K562 (cell line): ENCODE data around the gene ZNF280D. TPM values are rescaled to one million over a fixed set of nuclear protein-coding genes. Genes with fewer than 3 reads are reported as not detected.

Experiments
- CHD1 ChIP-seq: fragments of 200-600 bp; sonication (generic); IDR thresholded peaks from one replicate; pipeline ENCODE4 v1.6.1; 2012; ENCODE audit warnings: mild to moderate bottlenecking, moderate library complexity, low read length, inconsistent platforms
- CHD4 ChIP-seq: fragments of 200-600 bp; sonication (generic); IDR thresholded peaks from 3 replicates; pipeline ENCODE4 v1.6.1; 2012; ENCODE audit warnings: low read depth, mild to moderate bottlenecking, mixed read lengths, low read length, inconsistent platforms; ENCODE audit not compliant: insufficient read depth, insufficient replicate concordance, poor library complexity, severe bottlenecking
- CLOCK ChIP-seq: fragments of 250-450 bp; sonication (Bioruptor Pico); IDR thresholded peaks from 2 replicates; pipeline ENCODE4 v1.4.0; 2020; ENCODE audit warnings: mild to moderate bottlenecking, moderate library complexity, borderline replicate concordance
- E2F6 ChIP-seq, 2 experiments: IDR thresholded peaks; 2 replicates each; pipeline ENCODE4 v1.6.1; 2011; ENCODE audit warnings: borderline replicate concordance in 1 of 2, control low read depth in 1 of 2, low read depth in 1 of 2, low read length in 1 of 2, mild to moderate bottlenecking in 1 of 2, mixed read lengths in 1 of 2, moderate library complexity in 1 of 2; ENCODE audit not compliant: insufficient read depth in 1 of 2, insufficient read length in 1 of 2, poor library complexity in 1 of 2, severe bottlenecking in 1 of 2; ENCODE audit errors: extremely low read depth in 1 of 2
- ETS2 ChIP-seq: IDR thresholded peaks from 2 replicates; pipeline ENCODE4 v1.6.1; 2016; ENCODE audit warnings: borderline replicate concordance, missing genetic modification characterization, mild to moderate bottlenecking, moderate library complexity, missing compliant biosample characterization; ENCODE audit not compliant: poor library complexity, severe bottlenecking
- HMG20A ChIP-seq: fragments of 450-650 bp; formaldehyde crosslinking; conservative IDR thresholded peaks from 2 replicates; pipeline ENCODE4 v1.4.0; 2020; ENCODE audit warnings: mild to moderate bottlenecking, mixed read lengths
- HNRNPL ChIP-seq: fragments of 200-400 bp; formaldehyde crosslinking; IDR thresholded peaks from 2 replicates; pipeline ENCODE4 v1.6.1; 2017; ENCODE audit warnings: low read depth, mild to moderate bottlenecking, low read length
- IFI16 ChIP-seq: fragments of 250-450 bp; sonication (Bioruptor Pico); IDR thresholded peaks from 2 replicates; pipeline ENCODE4 v2.1.2; 2022; ENCODE audit warnings: mild to moderate bottlenecking, inconsistent platforms
- IRF2 ChIP-seq: sonication (generic); formaldehyde crosslinking; IDR thresholded peaks from 2 replicates; pipeline ENCODE4 v1.8.1; 2022; ENCODE audit warnings: mild to moderate bottlenecking, missing genetic modification reagents
- MCM2 ChIP-seq: fragments of 450-650 bp; IDR thresholded peaks from 2 replicates; pipeline ENCODE4 v1.6.1; 2017; ENCODE audit warnings: low read depth, mild to moderate bottlenecking
- NCOA1 ChIP-seq: fragments of 450-650 bp; IDR thresholded peaks from 2 replicates; pipeline ENCODE4 v1.6.1; 2016; ENCODE audit warnings: low read depth
- POLR2AphosphoS5 ChIP-seq: IDR thresholded peaks from 2 replicates; pipeline ENCODE4 v1.6.1; 2011; ENCODE audit warnings: mild to moderate bottlenecking, low read depth, low read length, moderate library complexity; ENCODE audit not compliant: control insufficient read depth, insufficient read depth
- PTTG1 ChIP-seq: fragments of 450-650 bp; IDR thresholded peaks from 2 replicates; pipeline ENCODE4 v1.6.1; 2016; ENCODE audit warnings: low read depth, mild to moderate bottlenecking, missing genetic modification characterization, missing compliant biosample characterization
- SRSF3 ChIP-seq: fragments of 200-400 bp; formaldehyde crosslinking; IDR thresholded peaks from 2 replicates; pipeline ENCODE4 v1.6.1; 2016; ENCODE audit warnings: mild to moderate bottlenecking, low read length, moderate library complexity; ENCODE audit not compliant: insufficient read depth
- TEAD2 ChIP-seq: fragments of 450-650 bp; IDR thresholded peaks from 2 replicates; pipeline ENCODE4 v1.6.1; 2016; ENCODE audit warnings: missing genetic modification characterization, control low read depth, missing compliant biosample characterization
- ZFP1 ChIP-seq: fragments of 450-650 bp; formaldehyde crosslinking; IDR thresholded peaks from 2 replicates; pipeline ENCODE4 v1.4.0; 2020; ENCODE audit warnings: mild to moderate bottlenecking, mixed read lengths
- ZNF121 ChIP-seq: sonication (generic); formaldehyde crosslinking; conservative IDR thresholded peaks from 2 replicates; pipeline ENCODE4 v1.8.0; 2022; ENCODE audit warnings: missing genetic modification reagents
- ZNF140 ChIP-seq: fragments of 250-450 bp; sonication (Bioruptor Pico); IDR thresholded peaks from 2 replicates; pipeline ENCODE4 v1.8.0; 2021; ENCODE audit warnings: moderate library complexity, mild to moderate bottlenecking, inconsistent platforms
- ZNF175 ChIP-seq: fragments of 200-800 bp; sonication (Bioruptor generic); IDR thresholded peaks from 2 replicates; pipeline ENCODE4 v1.6.1; 2016; ENCODE audit warnings: low read depth, mild to moderate bottlenecking, missing genetic modification characterization, missing compliant biosample characterization
- ZNF79 ChIP-seq: fragments of 250-450 bp; sonication (Bioruptor Pico); IDR thresholded peaks from 2 replicates; pipeline ENCODE4 v1.4.0; 2020; ENCODE audit warnings: low read depth, mild to moderate bottlenecking, moderate library complexity
- polyA plus RNA-seq, 8 experiments: library from polyadenylated mRNA; depleted of rRNA in 4 of 8; stranded (reverse) in 5 of 8; unstranded in 3 of 8; fragments of >200 nt; fragmentation: Nextera tagmentation in 2 of 8; fragmentation: Illumina TruSeq in 1 of 8; extraction: Ambion mirVana in 2 of 8; extraction: Trizol in 1 of 8; gene quantifications; 2 replicates each; pipeline versions ENCODE4 v1.2.1 to v1.2.3, GENCODE V29; 2011 to 2014; ENCODE audit warnings: inconsistent platforms in 1 of 8, missing spikeins in 1 of 8
- total RNA-seq, 7 experiments: library from RNA; depleted of rRNA in 6 of 7; stranded (reverse); fragments of >200 nt in 6 of 7; fragmentation: Illumina TruSeq in 2 of 7; extraction: Trizol in 2 of 7; gene quantifications; 2 replicates each; pipeline versions ENCODE4 v1.2.1 to v1.2.3, GENCODE V29; 2011 to 2021; ENCODE audit warnings: low replicate concordance in 1 of 7
- TF ChIP-seq, protein P1 (sequence below), 2 experiments: fragments of 450-650 bp in 1 of 2; sonication (generic) in 1 of 2; formaldehyde crosslinking in 1 of 2; IDR thresholded peaks in 1 of 2; conservative IDR thresholded peaks in 1 of 2; 2 replicates each; pipeline versions ENCODE4 v1.6.1 to v1.8.1; 2016 to 2023; ENCODE audit warnings: mild to moderate bottlenecking in 2 of 2, moderate library complexity in 2 of 2, inconsistent platforms in 1 of 2, missing genetic modification reagents in 1 of 2

The ZNF280D gene
- total and polyA plus RNA-seq, 9 of the 15 experiments (the other 6 are each of a cell fraction or from before 2014, with no cell fraction given), result 8.3 to 21.8 (median 18.4) TPM

- TF ChIP-seq CLOCK (no peak), IFI16 (CRISPR knock-in tag) (peak; percentile 77; the same call in 1 of the 2 replicates), PTTG1 (tag) (no peak), ZNF140 (CRISPR knock-in tag) (0 out of 2 replicates have a peak, but pooled peaks have one; percentile 21), ZNF121 (CRISPR knock-in tag) (peak; percentile 54), IRF2 (CRISPR knock-in tag) (peak; percentile 97), MCM2 (no peak), NCOA1 (no peak), CHD4 (no peak), HNRNPL (peak; percentile 96), POLR2AphosphoS5 (0 out of 2 replicates have a peak, but pooled peaks have one; percentile 23), CHD1 (peak; percentile 90), HMG20A (CRISPR knock-in tag) (no peak), SRSF3 (no peak), ZNF175 (CRISPR knock-in tag) (peak; percentile 76; the same call in 1 of the 2 replicates), TEAD2 (tag) (no peak), E2F6 (IDR thresholded peaks at IDR 0.05; ENCODE audit: borderline replicate concordance in 1 of 2, extremely low read depth in 1 of 2, insufficient read depth in 1 of 2, insufficient read length in 1 of 2, low read depth in 1 of 2, low read length in 1 of 2, poor library complexity in 1 of 2, severe bottlenecking in 1 of 2) (peak; percentile 100), ZFP1 (CRISPR knock-in tag) (peak; percentile 68; the same call in 1 of the 2 replicates), ETS2 (tag) (peak; percentile 30), ZNF79 (CRISPR knock-in tag) (no peak)
- TF ChIP-seq, protein P1, sequence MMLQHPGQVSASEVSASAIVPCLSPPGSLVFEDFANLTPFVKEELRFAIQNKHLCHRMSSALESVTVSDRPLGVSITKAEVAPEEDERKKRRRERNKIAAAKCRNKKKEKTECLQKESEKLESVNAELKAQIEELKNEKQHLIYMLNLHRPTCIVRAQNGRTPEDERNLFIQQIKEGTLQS (IDR thresholded peaks at IDR 0.05), result no peak
- TF ChIP-seq, protein P1 (CRISPR knock-in tag; conservative IDR thresholded peaks at IDR 0.05), result peak; percentile 80
Observed at GRCh38 chr15:56733136-56734012, at the start of gene ZNF280D (continued).
